ENCODE measurements around the gene UTP14A. TPM values are rescaled to one million over a fixed set of nuclear protein-coding genes. Genes with fewer than 3 reads are reported as not detected.

The UTP14A gene
- polyA plus RNA-seq, 2 of the 4 experiments (the other 2 are of a cell fraction): 38.7 to 47.3 TPM

DNA sequence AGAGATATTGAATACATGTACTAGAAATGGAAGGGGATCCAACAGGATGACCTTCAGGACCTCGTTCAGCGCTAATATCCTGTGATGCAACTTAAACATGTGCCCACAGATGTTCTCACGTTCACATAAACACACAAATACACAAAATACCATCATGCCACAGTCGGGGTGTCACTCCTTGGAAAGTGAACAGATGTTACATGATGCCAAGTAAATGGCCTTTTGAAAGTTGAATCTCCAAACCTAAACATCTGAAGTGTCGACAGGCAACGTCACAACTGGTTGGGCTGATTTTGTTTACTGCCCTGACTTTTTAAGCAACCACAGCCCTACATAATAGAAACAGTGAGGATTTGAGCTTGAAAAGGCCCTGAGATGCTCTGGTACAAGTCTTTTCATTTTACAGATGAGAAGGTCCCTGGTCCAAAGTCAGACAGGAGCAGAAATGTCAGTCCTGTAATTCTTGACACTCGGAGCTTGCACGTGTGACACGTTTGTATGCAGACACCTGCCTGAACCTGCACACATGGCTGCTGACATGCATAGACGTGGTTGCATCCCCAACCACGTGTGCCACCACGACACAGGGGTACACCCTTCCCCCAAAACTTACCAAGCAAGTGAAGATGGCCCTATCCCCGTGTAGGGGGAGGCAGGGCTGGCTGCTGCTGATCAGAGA lies 53.0 kb downstream of the UTP14A start:
- Histone ChIP-seq H3K4me2 (no peak overlapping the region), H3K4me1 (peaks cover 11% of the 10 kb centered on the region), H3K27ac (no peak overlapping the region), H3K4me3 (no peak overlapping the region), H3K9me3 (no peaks in the 10 kb centered on the region)
- 65% methylated on average over 13 of the region's 13 CpGs for whole genome bisulfite sequencing (ENCODE audit: missing lambda C conversion rate)
- no peak for ATAC-seq
- no peak for DNase-seq (ENCODE audit: low read depth in 1 of 2, low spot score in 1 of 2)
- ChIA-PET CTCF (interaction anchor here (0.7 to 3.1 kb wide), 3 partner anchors 33 to 101 kb away, joined by 3 to 10 read pairs (median 4); no protein-coding TSS in a partner anchor), POLR2A (no interaction called here)
- no peak for TF ChIP-seq HEYL (CRISPR knock-in tag; IDR thresholded peaks at IDR 0.05)
- TF ChIP-seq RFX5 (IDR thresholded peaks at IDR 0.05): no peak
- no peak for TF ChIP-seq EHF (CRISPR knock-in tag; IDR thresholded peaks at IDR 0.05)
- no peak for TF ChIP-seq MAFK (IDR thresholded peaks at IDR 0.05; ENCODE audit: partially characterized antibody)
- TF ChIP-seq, protein P1, sequence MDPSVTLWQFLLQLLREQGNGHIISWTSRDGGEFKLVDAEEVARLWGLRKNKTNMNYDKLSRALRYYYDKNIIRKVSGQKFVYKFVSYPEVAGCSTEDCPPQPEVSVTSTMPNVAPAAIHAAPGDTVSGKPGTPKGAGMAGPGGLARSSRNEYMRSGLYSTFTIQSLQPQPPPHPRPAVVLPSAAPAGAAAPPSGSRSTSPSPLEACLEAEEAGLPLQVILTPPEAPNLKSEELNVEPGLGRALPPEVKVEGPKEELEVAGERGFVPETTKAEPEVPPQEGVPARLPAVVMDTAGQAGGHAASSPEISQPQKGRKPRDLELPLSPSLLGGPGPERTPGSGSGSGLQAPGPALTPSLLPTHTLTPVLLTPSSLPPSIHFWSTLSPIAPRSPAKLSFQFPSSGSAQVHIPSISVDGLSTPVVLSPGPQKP (IDR thresholded peaks at IDR 0.05; ENCODE audit: low read depth, low read length): no peak
- TF ChIP-seq ESRRA (IDR thresholded peaks at IDR 0.05; ENCODE audit: borderline replicate concordance, low read length): no peak
- no peak for TF ChIP-seq FOXS1 (CRISPR knock-in tag; IDR thresholded peaks at IDR 0.05)
- no peak for TF ChIP-seq ZSCAN20 (CRISPR knock-in tag; IDR thresholded peaks at IDR 0.05)
- no peak for TF ChIP-seq SREBF2 (IDR thresholded peaks at IDR 0.05)
- TF ChIP-seq CHD2 (IDR thresholded peaks at IDR 0.05; ENCODE audit: low read length, partially characterized antibody): no peak
- TF ChIP-seq NR3C1 (IDR thresholded peaks at IDR 0.05): no peak
- TF ChIP-seq, protein P2, sequence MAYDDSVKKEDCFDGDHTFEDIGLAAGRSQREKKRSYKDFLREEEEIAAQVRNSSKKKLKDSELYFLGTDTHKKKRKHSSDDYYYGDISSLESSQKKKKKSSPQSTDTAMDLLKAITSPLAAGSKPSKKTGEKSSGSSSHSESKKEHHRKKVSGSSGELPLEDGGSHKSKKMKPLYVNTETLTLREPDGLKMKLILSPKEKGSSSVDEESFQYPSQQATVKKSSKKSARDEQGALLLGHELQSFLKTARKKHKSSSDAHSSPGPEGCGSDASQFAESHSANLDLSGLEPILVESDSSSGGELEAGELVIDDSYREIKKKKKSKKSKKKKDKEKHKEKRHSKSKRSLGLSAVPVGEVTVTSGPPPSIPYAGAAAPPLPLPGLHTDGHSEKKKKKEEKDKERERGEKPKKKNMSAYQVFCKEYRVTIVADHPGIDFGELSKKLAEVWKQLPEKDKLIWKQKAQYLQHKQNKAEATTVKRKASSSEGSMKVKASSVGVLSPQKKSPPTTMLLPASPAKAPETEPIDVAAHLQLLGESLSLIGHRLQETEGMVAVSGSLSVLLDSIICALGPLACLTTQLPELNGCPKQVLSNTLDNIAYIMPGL (CRISPR knock-in tag; IDR thresholded peaks at IDR 0.05; ENCODE audit: borderline replicate concordance): no peak
- TF ChIP-seq, protein P3, sequence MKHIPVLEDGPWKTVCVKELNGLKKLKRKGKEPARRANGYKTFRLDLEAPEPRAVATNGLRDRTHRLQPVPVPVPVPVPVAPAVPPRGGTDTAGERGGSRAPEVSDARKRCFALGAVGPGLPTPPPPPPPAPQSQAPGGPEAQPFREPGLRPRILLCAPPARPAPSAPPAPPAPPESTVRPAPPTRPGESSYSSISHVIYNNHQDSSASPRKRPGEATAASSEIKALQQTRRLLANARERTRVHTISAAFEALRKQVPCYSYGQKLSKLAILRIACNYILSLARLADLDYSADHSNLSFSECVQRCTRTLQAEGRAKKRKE (CRISPR knock-in tag; IDR thresholded peaks at IDR 0.05; ENCODE audit: low read depth): no peak
- no peak for TF ChIP-seq EP300 (IDR thresholded peaks at IDR 0.05)
- TF ChIP-seq NPAS2 (CRISPR knock-in tag; IDR thresholded peaks at IDR 0.05; ENCODE audit: borderline replicate concordance): no peak
- no peak for TF ChIP-seq CHD4 (IDR thresholded peaks at IDR 0.05; ENCODE audit: borderline replicate concordance)
- no peak for TF ChIP-seq CBX2 (IDR thresholded peaks at IDR 0.05; ENCODE audit: borderline replicate concordance, low read depth)
- no peak for TF ChIP-seq ZFP36 (IDR thresholded peaks at IDR 0.05; ENCODE audit: borderline replicate concordance, partially characterized antibody)
- TF ChIP-seq SMC3 (IDR thresholded peaks at IDR 0.05): no peak
- peak; percentile 67 for FAIRE-seq

DNA sequence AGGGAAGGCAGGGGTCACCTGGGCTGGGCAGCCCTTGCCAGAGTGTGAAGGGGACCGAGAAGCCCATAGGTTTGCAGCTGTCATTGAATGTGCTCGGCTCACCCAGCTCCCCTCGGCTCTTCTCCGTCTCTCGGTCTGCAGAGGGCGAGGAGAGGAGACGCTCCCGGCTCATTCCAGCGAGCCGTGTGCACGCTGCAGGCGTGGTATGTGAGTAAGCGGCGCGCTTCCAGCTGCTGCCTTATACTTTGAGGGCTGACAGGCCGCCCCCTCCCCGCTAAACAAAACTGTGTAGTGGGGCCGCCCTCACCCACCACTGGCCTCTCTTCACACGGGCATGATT lies 53.5 kb downstream of the UTP14A start:
- ChIA-PET CTCF (interaction anchor here (3.1 kb wide), 1 partner anchor 34 kb away, joined by 10 read pairs; no protein-coding TSS in a partner anchor), POLR2A (no interaction called here)
- Histone ChIP-seq H3K4me3 (no peak overlapping the region), H3K9me3 (no peaks in the 10 kb centered on the region), H3K27ac (no peak overlapping the region), H3K4me2 (no peak overlapping the region), H3K4me1 (peaks cover 11% of the 10 kb centered on the region)
- ATAC-seq (peak in 1 of 2 experiments; percentile 15; a peak in 1 of 6 replicates), DNase-seq (ENCODE audit: low read depth in 1 of 2, low spot score in 1 of 2) (no peak), FAIRE-seq (no peak)
- 61% methylated on average over 13 of the region's 19 CpGs for WGBS (ENCODE audit: missing lambda C conversion rate)
- TF ChIP-seq, protein P4, sequence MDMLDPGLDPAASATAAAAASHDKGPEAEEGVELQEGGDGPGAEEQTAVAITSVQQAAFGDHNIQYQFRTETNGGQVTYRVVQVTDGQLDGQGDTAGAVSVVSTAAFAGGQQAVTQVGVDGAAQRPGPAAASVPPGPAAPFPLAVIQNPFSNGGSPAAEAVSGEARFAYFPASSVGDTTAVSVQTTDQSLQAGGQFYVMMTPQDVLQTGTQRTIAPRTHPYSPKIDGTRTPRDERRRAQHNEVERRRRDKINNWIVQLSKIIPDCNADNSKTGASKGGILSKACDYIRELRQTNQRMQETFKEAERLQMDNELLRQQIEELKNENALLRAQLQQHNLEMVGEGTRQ (IDR thresholded peaks at IDR 0.05): no peak
- TF ChIP-seq, protein P1 (IDR thresholded peaks at IDR 0.05; ENCODE audit: low read depth, low read length): no peak
- TF ChIP-seq, protein P2 (CRISPR knock-in tag; IDR thresholded peaks at IDR 0.05; ENCODE audit: borderline replicate concordance): no peak
- no peak for TF ChIP-seq JUNB (IDR thresholded peaks at IDR 0.05)
- no peak for TF ChIP-seq ESRRA (IDR thresholded peaks at IDR 0.05; ENCODE audit: borderline replicate concordance, low read length)
- no peak for TF ChIP-seq ZFP36 (IDR thresholded peaks at IDR 0.05; ENCODE audit: borderline replicate concordance, partially characterized antibody)
- TF ChIP-seq ZSCAN20 (CRISPR knock-in tag; IDR thresholded peaks at IDR 0.05): no peak
- TF ChIP-seq NPAS2 (CRISPR knock-in tag; IDR thresholded peaks at IDR 0.05; ENCODE audit: borderline replicate concordance): no peak
- no peak for TF ChIP-seq RNF2 (IDR thresholded peaks at IDR 0.05; ENCODE audit: borderline replicate concordance, low read depth)
- TF ChIP-seq HOXB13 (CRISPR knock-in tag; IDR thresholded peaks at IDR 0.05; ENCODE audit: low read depth): no peak
- no peak for TF ChIP-seq GATA3 (IDR thresholded peaks at IDR 0.05; ENCODE audit: borderline replicate concordance)

All from A549 (cell line).